Gastrocnemius medialis (tissue), 4 donors: ENCODE measurements around the gene ICOSLG.
"Not testable (repeated sequence)": the region's sequence is repeated elsewhere in the genome, so short reads cannot be mapped to it uniquely, and the experiment has no call there.

Experiments used
- CTCF ChIP-seq, 5 experiments: fragments of 450-650 bp in 3 of 5; fragments of 200-600 bp in 2 of 5; sonication (generic) in 2 of 5; IDR thresholded peaks in 4 of 5; conservative IDR thresholded peaks in 1 of 5; 1 replicate in 4 of 5; 2 replicates in 1 of 5; pipeline ENCODE4 v1.5.1; 2016 to 2019; ENCODE audit warnings: antibody characterized with exemption in 5 of 5, mild to moderate bottlenecking in 3 of 5, moderate library complexity in 3 of 5
- POLR2A ChIP-seq, 2 donors: fragments of 450-650 bp; IDR thresholded peaks; one replicate each; pipeline ENCODE4 v1.6.1; 2017; ENCODE audit warnings: antibody characterized with exemption in 2 of 2, mild to moderate bottlenecking in 2 of 2, moderate library complexity in 2 of 2

- TF ChIP-seq CTCF (IDR thresholded peaks at IDR 0.05 in 4 of 5, conservative IDR thresholded peaks at IDR 0.05 in 1 of 5); POLR2A (IDR thresholded peaks at IDR 0.05): not testable (repeated sequence)
Measured at GRCh38 chr21:44283211-44283785, 42.6 kb upstream of the ICOSLG start.
